BLaER1 treated with 17β-estradiol and CSF1 and Interleukin-3, amounts not matched to agents 10 nM and 100 nM (cell line): ENCODE measurements around the gene CCDC121.

Experiments used
- H3K27ac ChIP-seq, 11 experiments: shearing (Covaris generic); formaldehyde crosslinking; 2 replicates each; pipeline ENCODE4 v1.8.1; 2022
- H3K27me3 ChIP-seq, 11 experiments: shearing (Covaris generic); formaldehyde crosslinking; 2 replicates each; pipeline ENCODE4 v1.8.1; 2022
- H3K36me3 ChIP-seq, 11 experiments: shearing (Covaris generic); formaldehyde crosslinking; 2 replicates each; pipeline ENCODE4 v1.8.1; 2022
- H3K4me1 ChIP-seq, 10 experiments: shearing (Covaris generic); formaldehyde crosslinking; 2 replicates each; pipeline ENCODE4 v1.8.1; 2022
- H3K4me2 ChIP-seq, 11 experiments: shearing (Covaris generic); formaldehyde crosslinking; 2 replicates each; pipeline ENCODE4 v1.8.1; 2022
- H3K4me3 ChIP-seq, 10 experiments: shearing (Covaris generic); formaldehyde crosslinking; 2 replicates each; pipeline ENCODE4 v1.8.1; 2022
- H3K9ac ChIP-seq, 11 experiments: shearing (Covaris generic); formaldehyde crosslinking; 2 replicates each; pipeline ENCODE4 v1.8.1; 2022
- H3K9me3 ChIP-seq, 11 experiments: shearing (Covaris generic); formaldehyde crosslinking; replicated peaks in 1 of 11; 2 replicates each; pipeline ENCODE4 v1.8.1; 2022
- H4K20me1 ChIP-seq, 11 experiments: shearing (Covaris generic); formaldehyde crosslinking; 2 replicates each; pipeline ENCODE4 v1.8.1; 2022
- Cebpa-rat ChIP-seq, 11 experiments: shearing (Covaris generic); IDR thresholded peaks; 2 replicates each; pipeline ENCODE4 v1.8.1; 2022

CCDC121 gene, protein sequence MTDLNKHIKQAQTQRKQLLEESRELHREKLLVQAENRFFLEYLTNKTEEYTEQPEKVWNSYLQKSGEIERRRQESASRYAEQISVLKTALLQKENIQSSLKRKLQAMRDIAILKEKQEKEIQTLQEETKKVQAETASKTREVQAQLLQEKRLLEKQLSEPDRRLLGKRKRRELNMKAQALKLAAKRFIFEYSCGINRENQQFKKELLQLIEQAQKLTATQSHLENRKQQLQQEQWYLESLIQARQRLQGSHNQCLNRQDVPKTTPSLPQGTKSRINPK

GRCh38 chr2:27628767-27629709 is at the start of gene CCDC121, which contains the start of gene GPN1:
Gene CCDC121, minus strand, starts transcription at chr2:27629012. Its CDS starts 1,213 bp downstream, at chr2:27627799.
Gene GPN1, plus strand, starts transcription at chr2:27629050. Its CDS starts 9 bp downstream, at chr2:27629059.
- Histone ChIP-seq H3K9me3 (no peaks in the 10 kb centered on the region), H3K27me3 (no peaks in the 10 kb centered on the region), H3K4me2 (peak within 1 kb of the TSS; percentile 92 to 100 (median 98)), H3K36me3 (peaks cover 45 to 58% (median 50%) of the 10 kb centered on the region in 11 experiments), H3K4me3 (peak within 1 kb of the TSS; percentile 82 to 99 (median 86)), H3K27ac (peak within 1 kb of the TSS; percentile 69 to 94 (median 86)), H3K4me1 (peaks cover 38 to 45% (median 40%) of the 10 kb centered on the region in 10 experiments), H3K9ac (peak within 1 kb of the TSS; percentile 86 to 96 (median 90)), H4K20me1 (no peaks in the 10 kb centered on the region)
- TF ChIP-seq Cebpa-rat (IDR thresholded peaks at IDR 0.05) = no peak

DNA sequence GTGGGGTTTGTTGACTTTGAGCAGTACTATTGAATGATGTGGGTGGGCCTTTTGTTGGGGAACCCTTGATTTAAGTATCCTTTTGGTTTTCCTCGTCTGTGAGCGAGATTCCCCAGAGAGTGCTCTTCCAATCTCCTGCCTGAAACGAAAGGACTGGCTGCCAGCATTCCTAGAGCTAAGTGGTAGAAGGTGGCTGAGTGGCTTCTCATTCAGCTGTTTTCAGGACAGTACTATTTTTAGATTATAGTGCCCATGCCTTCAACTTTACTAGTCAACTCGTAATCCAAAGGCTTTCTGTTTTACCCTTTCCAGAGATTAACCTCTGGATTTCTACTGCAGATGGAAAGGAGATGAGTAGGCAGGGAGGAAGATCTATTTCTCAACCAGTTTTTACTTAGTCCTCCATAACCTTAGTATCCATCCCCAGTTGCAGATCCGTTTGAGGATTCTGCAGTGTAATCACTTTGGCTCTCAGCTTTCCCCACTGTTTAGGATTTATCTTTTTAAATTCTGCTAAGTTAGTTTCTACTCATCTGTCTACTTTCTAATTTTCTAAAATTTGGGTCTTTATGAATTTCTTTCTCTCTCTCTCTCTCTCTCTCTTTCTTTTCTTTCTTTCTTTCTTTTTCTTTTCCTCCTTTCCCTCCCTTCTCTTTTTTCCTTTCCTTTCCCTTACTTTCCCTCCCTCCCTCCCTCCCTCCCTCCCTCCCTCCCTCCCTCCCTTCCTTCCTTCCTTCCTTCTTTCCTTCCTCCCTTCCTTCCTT is 44.1 kb upstream of the CCDC121 start:
- no peaks in the 10 kb centered on the region for H3K9me3 ChIP-seq
- peaks cover 87 to 98% (median 93%) of the 10 kb centered on the region in 11 experiments for H3K36me3 ChIP-seq
- H3K9ac ChIP-seq = no peak overlapping the region

GRCh38 chr2:27671235-27671634 is 42.4 kb upstream of the CCDC121 start:
- Histone ChIP-seq H3K4me2 (no peak overlapping the region), H3K9me3 (no peaks in the 10 kb centered on the region), H3K27ac (no peak overlapping the region), H3K36me3 (peaks cover 76 to 94% (median 84%) of the 10 kb centered on the region in 11 experiments), H3K27me3 (no peaks in the 10 kb centered on the region), H3K4me3 (no peak overlapping the region), H3K4me1 (peaks cover 0 to 22% (median 16%) of the 10 kb centered on the region in 10 experiments; a peak in 14 of 20 replicates), H3K9ac (no peak overlapping the region; a peak in 1 of 22 replicates), H4K20me1 (no peaks in the 10 kb centered on the region)
- TF ChIP-seq Cebpa-rat (IDR thresholded peaks at IDR 0.05) = no peak

More for the DNA sequence above, 44.1 kb upstream of the CCDC121 start:
- no peak overlapping the region for H3K4me2 ChIP-seq
- H3K27me3 ChIP-seq = no peaks in the 10 kb centered on the region
- H3K27ac ChIP-seq = no peak overlapping the region
- peaks cover 0 to 7% (median 2%) of the 10 kb centered on the region in 10 experiments; a peak in 9 of 20 replicates for H3K4me1 ChIP-seq
- no peak for TF ChIP-seq Cebpa-rat (IDR thresholded peaks at IDR 0.05)
- H3K4me3 ChIP-seq = no peak overlapping the region
- no peaks in the 10 kb centered on the region for H4K20me1 ChIP-seq

DNA sequence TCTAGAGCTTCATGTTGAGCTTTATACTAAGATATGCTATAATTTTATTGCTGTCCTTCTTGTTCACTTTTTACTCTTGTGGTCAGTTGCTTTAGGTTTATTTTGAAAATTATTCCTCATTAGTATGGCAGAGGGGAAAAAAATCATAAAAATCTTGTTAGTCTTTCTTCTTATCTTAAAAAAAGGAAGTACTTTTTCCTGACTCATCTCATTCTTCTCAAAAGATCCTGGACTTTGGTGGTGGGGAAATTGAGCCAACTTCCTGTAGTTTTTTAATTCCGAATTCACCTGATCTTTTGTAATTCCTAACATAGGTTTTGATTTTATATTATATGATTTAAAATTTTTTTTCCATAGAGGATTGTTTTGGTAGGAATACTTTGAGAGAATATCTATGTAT is 38.6 kb upstream of the CCDC121 start:
- Histone ChIP-seq H3K9ac (peak overlapping the region in 6 of 11 experiments; percentile 29 to 56 (median 48); a peak in 8 of 22 replicates), H3K4me2 (peak overlapping the region in 7 of 11 experiments; percentile 37 to 80 (median 69); a peak in 12 of 22 replicates)

GRCh38 chr2:27664622-27665363 is 36.0 kb upstream of the CCDC121 start:
- Histone ChIP-seq H3K36me3 (peaks cover 40 to 59% (median 53%) of the 10 kb centered on the region in 11 experiments), H3K9ac (peak overlapping the region; percentile 78 to 92 (median 89)), H3K27ac (peak overlapping the region in 10 of 11 experiments; percentile 79 to 94 (median 92); a peak in 20 of 22 replicates), H3K4me1 (peaks cover 29 to 62% (median 45%) of the 10 kb centered on the region in 10 experiments), H3K4me3 (peak overlapping the region; percentile 72 to 93 (median 84)), H4K20me1 (peaks cover 0 to 5% (median 0%) of the 10 kb centered on the region in 11 experiments; a peak in 1 of 22 replicates), H3K4me2 (peak overlapping the region; percentile 79 to 99 (median 97)), H3K27me3 (no peaks in the 10 kb centered on the region), H3K9me3 (no peaks in the 10 kb centered on the region)
- TF ChIP-seq Cebpa-rat (IDR thresholded peaks at IDR 0.05) = peak in 6 of 11 experiments; percentile 17 to 81 (median 46); a peak in 7 of 22 replicates

More for the DNA sequence above, 38.6 kb upstream of the CCDC121 start:
- TF ChIP-seq Cebpa-rat (IDR thresholded peaks at IDR 0.05) = no peak
- no peaks in the 10 kb centered on the region for H3K9me3 ChIP-seq
- no peaks in the 10 kb centered on the region for H3K27me3 ChIP-seq
- peaks cover 0 to 3% (median 0%) of the 10 kb centered on the region in 11 experiments; a peak in 1 of 22 replicates for H4K20me1 ChIP-seq
- peaks cover 42 to 60% (median 52%) of the 10 kb centered on the region in 11 experiments for H3K36me3 ChIP-seq
- peak overlapping the region in 1 of 10 experiments; percentile 31; a peak in 1 of 20 replicates for H3K4me3 ChIP-seq
- peaks cover 25 to 47% (median 38%) of the 10 kb centered on the region in 10 experiments for H3K4me1 ChIP-seq
- peak overlapping the region in 9 of 11 experiments; percentile 30 to 68 (median 44); a peak in 14 of 22 replicates for H3K27ac ChIP-seq

- no peaks in the 10 kb centered on the region for H3K27me3 ChIP-seq
- H3K4me1 ChIP-seq = peaks cover 29 to 68% (median 45%) of the 10 kb centered on the region in 10 experiments
- H3K27ac ChIP-seq = peak overlapping the region; percentile 79 to 94 (median 92)
- H3K4me3 ChIP-seq = peak overlapping the region; percentile 72 to 93 (median 84)
- peaks cover 0 to 5% (median 0%) of the 10 kb centered on the region in 11 experiments; a peak in 1 of 22 replicates for H4K20me1 ChIP-seq
- no peaks in the 10 kb centered on the region for H3K9me3 ChIP-seq
- peak overlapping the region; percentile 78 to 92 (median 89) for H3K9ac ChIP-seq
- TF ChIP-seq Cebpa-rat (IDR thresholded peaks at IDR 0.05) = no peak
- H3K36me3 ChIP-seq = peaks cover 40 to 59% (median 54%) of the 10 kb centered on the region in 11 experiments
- peak overlapping the region; percentile 79 to 99 (median 97) for H3K4me2 ChIP-seq
Observed at GRCh38 chr2:27664154-27664574, 35.4 kb upstream of the CCDC121 start.

- peaks cover 0 to 5% (median 0%) of the 10 kb centered on the region in 11 experiments; a peak in 3 of 22 replicates for H4K20me1 ChIP-seq
- TF ChIP-seq Cebpa-rat (IDR thresholded peaks at IDR 0.05) = no peak
- peak within 1 kb of the TSS; percentile 78 to 92 (median 89) for H3K9ac ChIP-seq
- peak within 1 kb of the TSS; percentile 72 to 93 (median 84) for H3K4me3 ChIP-seq
- peaks cover 40 to 59% (median 52%) of the 10 kb centered on the region in 11 experiments for H3K36me3 ChIP-seq
- H3K27me3 ChIP-seq = no peaks in the 10 kb centered on the region
- peak within 1 kb of the TSS; percentile 79 to 99 (median 97) for H3K4me2 ChIP-seq
- H3K4me1 ChIP-seq = peaks cover 29 to 74% (median 45%) of the 10 kb centered on the region in 10 experiments
- H3K27ac ChIP-seq = peak within 1 kb of the TSS; percentile 79 to 94 (median 92)
- H3K9me3 ChIP-seq = no peaks in the 10 kb centered on the region
Observed at GRCh38 chr2:27663285-27664153, 34.7 kb upstream of the CCDC121 start, which contains the start of the genes SLC4A1AP and SUPT7L. Gene SLC4A1AP, plus strand, starts transcription at chr2:27663889. Its CDS starts 26 bp downstream, at chr2:27663915. Gene SUPT7L, minus strand, starts transcription at chr2:27663614. Its CDS starts 1,422 bp downstream, at chr2:27662192.
